Measurements from ENCODE around the gene MAP4K3. TPM values are rescaled to one million over a fixed set of nuclear protein-coding genes. Genes with fewer than 3 reads are reported as not detected.

MAP4K3 gene
- total RNA-seq, 1 experiment from 2014 or later = 97.4 TPM

- no peaks in the 10 kb centered on the region for H3K27me3 ChIP-seq (ENCODE audit: low read length)
- no peaks in the 10 kb centered on the region for H3K79me2 ChIP-seq (ENCODE audit: low read length)
- H3K27ac ChIP-seq (ENCODE audit: low read length) = no peak overlapping the region
- BruUV-seq (replicated peaks) = no TSS peak
- H2AFZ ChIP-seq (ENCODE audit: low read length) = no peak overlapping the region
- no peak for ATAC-seq
- H3K9me3 ChIP-seq (ENCODE audit: low read length) = no peaks in the 10 kb centered on the region
- no peak overlapping the region for H3K4me2 ChIP-seq (ENCODE audit: low read length)
- ChIA-PET POLR2A (ENCODE audit: unreplicated experiment) (no interaction called here), CTCF (no interaction called here)
- H3K36me3 ChIP-seq (ENCODE audit: low read depth, low read length) = no peaks in the 10 kb centered on the region
- TF ChIP-seq EZH2phosphoT487 (IDR thresholded peaks at IDR 0.05; ENCODE audit: borderline replicate concordance, low read length) = no peak
- TF ChIP-seq CTCF (conservative IDR thresholded peaks at IDR 0.05; ENCODE audit: low read depth, low read length) = no peak
- TF ChIP-seq EZH2 (IDR thresholded peaks at IDR 0.05; ENCODE audit: low read length, unreplicated experiment) = no peak
- H3K9me2 ChIP-seq (replicated peaks; ENCODE audit: low read length) = no peaks in the 10 kb centered on the region
- DNase-seq = no peak
- H3F3A ChIP-seq (ENCODE audit: low read length, unreplicated experiment) = no peaks in the 10 kb centered on the region
- intact Hi-C loops (cut with micrococcal nuclease) = no loop called here
- H3K4me3 ChIP-seq (ENCODE audit: low read length) = no peak overlapping the region
- no peaks in the 10 kb centered on the region for H4K20me1 ChIP-seq (ENCODE audit: low read length)
- H3K4me1 ChIP-seq (ENCODE audit: insufficient read depth, low read length) = no peaks in the 10 kb centered on the region
- H3K9ac ChIP-seq (ENCODE audit: low read length) = no peak overlapping the region
Observed at GRCh38 chr2:39220136-39220535, 216.9 kb downstream of the MAP4K3 start.

GRCh38 chr2:39218391-39218790 lies 218.7 kb downstream of the MAP4K3 start:
- Histone ChIP-seq H3K4me2 (ENCODE audit: low read length) (no peak overlapping the region), H3K79me2 (ENCODE audit: low read length) (no peaks in the 10 kb centered on the region), H3K9me2 (replicated peaks; ENCODE audit: low read length) (no peaks in the 10 kb centered on the region), H3K27ac (ENCODE audit: low read length) (no peak overlapping the region), H3K27me3 (ENCODE audit: low read length) (no peaks in the 10 kb centered on the region), H3K9ac (ENCODE audit: low read length) (no peak overlapping the region), H3K4me3 (ENCODE audit: low read length) (no peak overlapping the region), H3K36me3 (ENCODE audit: low read depth, low read length) (no peaks in the 10 kb centered on the region), H3F3A (ENCODE audit: low read length, unreplicated experiment) (no peaks in the 10 kb centered on the region), H3K4me1 (ENCODE audit: insufficient read depth, low read length) (no peaks in the 10 kb centered on the region), H4K20me1 (ENCODE audit: low read length) (no peaks in the 10 kb centered on the region), H2AFZ (ENCODE audit: low read length) (no peak overlapping the region), H3K9me3 (ENCODE audit: low read length) (no peaks in the 10 kb centered on the region)
- ChIA-PET POLR2A (ENCODE audit: unreplicated experiment) (no interaction called here), CTCF (no interaction called here)
- no peak for TF ChIP-seq EZH2phosphoT487 (IDR thresholded peaks at IDR 0.05; ENCODE audit: borderline replicate concordance, low read length)
- TF ChIP-seq CTCF (conservative IDR thresholded peaks at IDR 0.05; ENCODE audit: low read depth, low read length) = no peak
- no peak for TF ChIP-seq EZH2 (IDR thresholded peaks at IDR 0.05; ENCODE audit: low read length, unreplicated experiment)
- DNase-seq = no peak
- ATAC-seq = no peak
- intact Hi-C loops (cut with micrococcal nuclease) = no loop called here
- no TSS peak for BruUV-seq (replicated peaks)

GRCh38 chr2:39217192-39217550 lies 219.9 kb downstream of the MAP4K3 start:
- TF ChIP-seq EZH2phosphoT487 (IDR thresholded peaks at IDR 0.05; ENCODE audit: borderline replicate concordance, low read length) (no peak), CTCF (conservative IDR thresholded peaks at IDR 0.05; ENCODE audit: low read depth, low read length) (no peak), EZH2 (IDR thresholded peaks at IDR 0.05; ENCODE audit: low read length, unreplicated experiment) (no peak)
- H3F3A ChIP-seq (ENCODE audit: low read length, unreplicated experiment) = no peaks in the 10 kb centered on the region
- no peaks in the 10 kb centered on the region for H3K79me2 ChIP-seq (ENCODE audit: low read length)
- no peak overlapping the region for H2AFZ ChIP-seq (ENCODE audit: low read length)
- no peaks in the 10 kb centered on the region for H3K9me2 ChIP-seq (replicated peaks; ENCODE audit: low read length)
- no TSS peak for BruUV-seq (replicated peaks)
- no peaks in the 10 kb centered on the region for H3K4me1 ChIP-seq (ENCODE audit: insufficient read depth, low read length)
- no peak overlapping the region for H3K9ac ChIP-seq (ENCODE audit: low read length)
- ChIA-PET POLR2A (ENCODE audit: unreplicated experiment) (no interaction called here), CTCF (interaction anchor here (1.0 kb wide), 1 partner anchor 11 kb away, joined by 3 read pairs; no protein-coding TSS in a partner anchor)
- no peaks in the 10 kb centered on the region for H3K27me3 ChIP-seq (ENCODE audit: low read length)
- H3K27ac ChIP-seq (ENCODE audit: low read length) = no peak overlapping the region
- DNase-seq (no peak), ATAC-seq (no peak)
- no peaks in the 10 kb centered on the region for H4K20me1 ChIP-seq (ENCODE audit: low read length)
- H3K4me3 ChIP-seq (ENCODE audit: low read length) = no peak overlapping the region
- no peaks in the 10 kb centered on the region for H3K36me3 ChIP-seq (ENCODE audit: low read depth, low read length)
- intact Hi-C loops (cut with micrococcal nuclease) = no loop called here
- no peak overlapping the region for H3K4me2 ChIP-seq (ENCODE audit: low read length)
- no peaks in the 10 kb centered on the region for H3K9me3 ChIP-seq (ENCODE audit: low read length)

Measured in PC-3 (cell line).